HG03565 (cell line): ENCODE results near the gene ARID3C.

Source experiments
- ATAC-seq: cut with Tn5 transposase; IDR thresholded peaks from one replicate; pipeline ENCODE4 v1.9.1; 2021; ENCODE audit warnings: mild to moderate bottlenecking, moderate library complexity; ENCODE audit not compliant: unreplicated experiment

The ARID3C gene

GRCh38 chr9:34599546-34599945 lies 29.3 kb downstream of the ARID3C start:
- ATAC-seq = no peak

GRCh38 chr9:34594177-34594576 lies 34.7 kb downstream of the ARID3C start:
- no peak for ATAC-seq

DNA sequence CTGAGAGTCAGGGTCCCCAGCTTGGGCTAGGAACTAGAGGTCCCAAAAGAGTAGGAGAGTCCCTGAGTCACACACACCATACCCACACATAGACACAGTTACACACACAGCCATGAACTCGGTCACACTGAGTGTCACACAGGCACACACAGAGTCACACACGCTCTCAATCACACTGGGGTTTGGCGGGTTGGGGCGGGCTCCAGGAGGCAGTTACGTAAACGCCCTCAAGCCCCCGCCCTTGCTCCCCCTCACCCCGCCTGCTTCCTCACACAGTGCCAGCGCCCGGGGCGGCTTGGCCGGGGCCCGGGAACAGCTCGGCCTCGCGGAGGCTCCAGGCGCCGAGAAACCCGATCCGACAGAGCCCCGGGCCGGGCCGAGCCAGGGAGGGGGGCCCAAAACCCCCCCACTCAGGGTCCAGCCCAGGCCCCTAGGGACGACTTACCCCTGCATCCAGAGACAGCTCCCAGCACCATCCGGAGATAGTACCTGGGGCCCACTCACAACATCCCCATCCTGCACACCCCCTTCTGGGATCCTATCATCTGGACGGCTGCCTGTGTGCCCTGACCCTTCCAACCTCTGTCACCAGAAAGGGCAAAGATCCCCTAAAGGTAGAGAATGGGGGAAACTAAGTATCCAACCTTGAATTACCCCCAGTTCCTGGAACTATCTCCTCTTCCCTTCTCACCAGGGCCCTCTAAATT lies 35.8 kb downstream of the ARID3C start:
- no peak for ATAC-seq

DNA sequence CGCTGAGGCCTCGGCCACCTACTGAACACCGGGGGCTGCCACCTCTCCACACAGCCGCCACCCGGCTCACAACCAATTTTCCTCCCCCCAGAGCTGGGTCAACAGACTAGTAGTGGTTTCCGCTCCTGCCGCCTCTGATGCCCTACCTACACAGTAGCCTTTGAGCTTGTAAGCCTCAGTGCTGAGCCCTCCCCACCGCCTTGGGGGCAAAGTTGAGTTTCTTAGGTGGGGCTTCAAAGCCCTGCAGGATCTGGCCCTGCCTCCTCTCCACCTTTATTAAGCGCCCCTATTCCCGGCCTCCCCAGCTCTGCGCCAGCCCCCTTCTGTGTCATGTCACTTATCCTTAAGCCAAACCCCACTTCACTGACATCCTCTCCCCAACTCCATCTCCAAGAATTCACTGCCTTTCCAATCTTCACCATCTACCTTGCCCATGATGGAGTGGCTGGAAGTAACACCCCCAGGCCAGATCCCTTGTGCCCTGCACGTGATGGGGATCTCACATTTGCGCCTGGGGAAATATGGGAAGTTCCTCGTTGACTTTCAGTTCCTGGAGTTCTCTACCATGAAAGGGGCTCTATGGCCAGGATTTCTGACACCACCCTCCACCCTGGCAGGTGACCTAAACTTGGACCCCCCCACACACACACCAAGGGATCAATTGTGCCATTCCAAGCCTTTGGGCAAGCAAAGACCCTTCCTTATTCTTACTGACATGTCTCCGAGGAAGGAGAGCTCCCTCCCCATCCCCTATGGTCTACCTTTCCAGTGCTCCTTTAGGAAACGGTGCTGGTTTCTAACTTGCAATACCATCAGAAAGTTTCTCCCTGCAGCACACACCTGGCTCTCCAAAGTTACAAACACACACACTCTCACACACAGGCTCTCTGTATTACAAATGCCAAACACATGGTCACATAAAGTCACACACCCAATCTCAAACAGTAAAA lies 36.7 kb downstream of the ARID3C start:
- no peak for ATAC-seq

DNA sequence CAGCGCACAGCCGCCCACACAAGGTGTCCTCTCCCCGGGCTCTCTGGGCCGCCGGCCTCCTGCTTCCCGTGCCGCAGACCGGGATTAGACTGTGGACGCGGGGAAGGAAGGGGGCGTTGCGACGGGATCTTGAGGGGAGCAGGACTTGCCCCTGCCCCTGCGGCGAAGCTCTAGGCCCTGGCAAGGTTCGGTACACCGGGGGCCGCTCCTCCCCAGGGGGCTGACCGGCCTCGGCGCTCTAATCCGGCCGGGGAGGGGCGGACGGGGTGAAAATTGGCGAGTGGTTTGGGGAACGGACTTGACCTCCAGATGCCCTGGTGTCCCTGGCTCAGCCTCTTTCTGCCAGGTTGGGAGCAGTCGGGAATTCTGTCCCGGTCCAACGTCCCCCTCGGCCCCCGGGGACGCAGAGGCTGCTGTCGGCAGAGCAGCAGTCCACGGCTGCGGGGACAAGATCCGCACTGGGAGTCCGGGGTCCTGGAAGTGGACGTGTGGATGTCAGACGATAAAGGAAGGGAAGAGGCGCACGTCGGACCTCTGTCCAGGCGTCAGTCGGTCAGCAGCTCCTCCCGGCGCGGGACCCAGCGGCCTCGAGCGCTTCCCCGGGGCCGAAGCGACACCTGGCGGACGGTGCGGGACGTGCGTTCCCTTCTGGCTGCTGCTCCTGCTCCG lies 37.5 kb downstream of the ARID3C start:
- no peak for ATAC-seq

DNA sequence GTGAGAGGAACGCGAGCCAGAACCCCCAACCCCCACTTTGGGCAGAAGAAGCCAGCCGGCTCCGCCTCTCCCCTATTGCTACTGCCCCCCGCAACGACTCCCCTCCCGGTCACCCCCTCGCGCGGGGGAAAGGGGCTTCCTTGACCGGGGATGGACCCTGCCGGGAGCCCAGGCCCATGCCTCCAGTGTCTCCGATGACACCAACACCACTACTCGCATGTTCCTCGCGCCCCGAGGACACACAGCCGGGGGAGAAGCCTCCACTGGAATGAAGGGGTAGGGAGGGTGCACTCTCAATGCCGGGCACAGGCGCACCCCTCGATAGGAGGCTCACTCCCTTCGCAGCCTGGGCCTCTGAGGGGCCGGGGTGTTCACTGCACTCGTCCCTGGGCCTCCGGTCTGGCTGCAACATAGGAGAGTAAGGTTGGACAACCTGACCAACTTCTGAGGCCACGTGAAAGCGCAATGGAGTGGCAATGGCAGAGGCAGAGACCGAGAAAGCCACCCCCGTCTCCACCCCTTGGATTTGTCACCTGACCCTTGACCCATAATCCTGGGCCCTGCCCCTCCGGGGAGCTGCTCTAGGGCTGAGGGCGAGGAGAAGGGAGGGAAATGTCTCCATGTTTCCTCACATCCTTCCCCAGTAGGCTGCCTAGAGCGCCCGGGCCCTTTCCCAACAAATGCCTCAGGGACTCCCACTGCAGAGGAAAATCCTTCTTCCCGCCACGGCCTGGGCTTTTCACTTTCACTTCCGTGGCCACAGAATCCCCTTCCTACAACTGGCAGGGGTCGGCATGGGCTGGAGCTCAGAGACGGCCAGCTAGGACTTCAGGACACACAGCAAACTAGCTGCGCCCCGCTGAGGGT lies 38.3 kb downstream of the ARID3C start:
- no peak for ATAC-seq

DNA sequence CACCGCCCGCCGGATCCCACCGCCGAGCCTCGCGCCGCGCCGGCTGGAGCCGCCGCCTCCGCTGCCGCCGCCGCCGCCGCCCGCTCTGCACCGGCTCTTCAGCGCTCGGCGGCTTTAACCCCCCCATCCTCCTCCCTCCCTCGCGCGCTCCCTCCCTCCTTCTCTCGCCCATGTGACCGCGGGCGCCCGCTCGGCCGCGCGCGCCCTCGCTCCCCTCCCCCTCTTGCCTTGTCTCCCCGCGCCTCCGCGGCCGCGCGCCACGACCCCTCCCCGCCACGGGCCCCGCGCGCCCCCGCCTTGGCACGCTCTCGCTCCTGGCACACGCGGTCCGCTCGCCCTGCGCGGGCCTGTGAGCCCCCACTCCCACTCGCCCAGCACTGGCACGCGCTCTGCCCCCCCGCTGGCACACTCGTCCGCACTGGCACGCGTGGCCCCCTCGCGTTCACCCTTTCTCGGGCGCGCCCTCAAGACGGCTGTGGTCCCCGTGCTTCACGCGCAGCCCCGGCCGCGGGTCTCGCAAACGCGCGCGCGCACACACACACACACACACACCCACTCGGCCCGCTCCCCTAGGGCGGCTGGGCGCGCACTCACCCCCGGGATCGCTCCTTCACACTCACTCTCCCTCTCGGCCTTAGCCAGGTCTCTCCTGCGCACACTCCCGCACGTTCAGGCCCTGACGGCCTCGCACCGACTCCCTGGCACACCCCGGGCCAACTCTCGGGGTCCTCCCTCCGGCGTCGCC lies 39.1 kb downstream of the ARID3C start, which contains the start of gene CNTFR:
Gene CNTFR, minus strand, starts transcription at position 89 of the 745 bp plus-strand sequence. CDS start 20,743 bp downstream, outside the sequence.
- ATAC-seq = no peak

GRCh38 chr9:34588671-34589635 lies 39.9 kb downstream of the ARID3C start:
- no peak for ATAC-seq

- ATAC-seq = no peak
These were observed 41.6 kb downstream of the ARID3C start for GRCh38 chr9:34587271-34587670.

DNA sequence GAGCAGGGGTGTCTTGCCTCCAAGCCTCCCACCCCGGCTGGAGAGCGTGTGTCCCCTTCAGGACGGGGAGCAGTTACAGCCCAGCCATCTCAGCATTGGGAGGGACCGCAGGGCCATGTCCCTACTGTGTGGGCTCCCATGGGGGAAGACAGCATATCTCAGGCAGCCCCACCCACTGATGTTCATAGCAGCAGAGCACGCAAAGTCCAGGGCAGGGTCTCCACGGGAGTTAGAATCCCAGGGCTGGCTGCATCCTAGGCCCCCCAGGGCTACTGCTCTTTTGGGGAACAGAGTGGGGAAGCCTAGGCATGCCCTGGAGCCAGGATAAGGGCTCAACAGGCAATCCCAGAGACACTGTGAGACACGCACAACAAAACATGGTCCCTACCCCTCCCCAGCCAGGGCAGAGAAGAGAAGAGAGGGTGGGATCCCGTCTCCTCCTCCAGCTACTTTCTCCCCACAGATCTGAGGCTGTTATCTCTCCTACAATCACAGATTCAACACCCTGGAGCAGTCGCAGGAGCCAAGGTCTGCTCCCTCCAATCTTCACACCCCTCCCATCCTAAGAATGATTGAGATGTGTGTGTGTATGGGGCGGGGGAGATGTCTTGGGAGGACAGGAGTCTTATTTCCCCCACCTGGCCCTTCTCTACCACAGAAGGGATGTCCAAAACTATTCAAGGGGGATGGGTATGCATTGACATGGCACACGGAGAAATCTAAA lies 42.8 kb downstream of the ARID3C start:
- ATAC-seq = no peak

DNA sequence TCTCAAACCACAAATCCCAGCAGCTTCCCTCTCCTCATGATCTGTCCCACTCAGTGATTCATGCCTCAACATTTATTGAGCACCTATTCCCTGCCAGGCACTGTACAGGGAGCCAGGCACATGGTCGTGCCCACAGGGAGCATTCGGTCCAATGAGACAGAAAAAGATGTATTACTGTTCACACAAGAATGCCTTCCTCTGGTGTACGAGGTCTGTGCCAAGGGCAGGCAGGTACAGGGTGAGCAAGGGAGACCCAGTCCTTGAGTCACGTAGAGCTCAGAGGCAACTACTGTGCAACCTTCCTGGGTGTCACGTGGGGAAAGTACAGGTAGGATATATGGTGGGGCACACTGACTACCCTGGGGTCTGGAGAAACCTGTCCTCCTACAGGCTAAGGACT lies 43.9 kb downstream of the ARID3C start:
- no peak for ATAC-seq

- ATAC-seq = no peak
These were observed 46.1 kb downstream of the ARID3C start for GRCh38 chr9:34582787-34583186.

DNA sequence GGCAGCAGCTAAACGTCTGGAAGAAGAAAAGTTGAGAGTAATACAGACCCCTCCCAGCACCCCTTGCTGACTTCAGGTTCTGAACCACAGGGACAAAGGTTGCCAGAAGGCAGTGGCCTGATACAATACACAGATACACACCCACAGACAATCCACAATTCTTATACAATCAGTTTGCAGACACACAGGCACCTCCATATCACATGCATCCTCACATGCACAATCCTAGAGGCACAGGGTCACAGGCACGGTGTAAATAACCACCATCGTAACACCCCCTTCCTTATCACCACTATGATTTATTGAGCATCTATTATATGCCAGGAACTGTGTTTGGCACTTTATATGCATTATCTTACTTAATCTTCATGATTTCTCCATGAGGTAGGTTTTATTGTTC lies 47.5 kb downstream of the ARID3C start:
- ATAC-seq = no peak

GRCh38 chr9:34580358-34580757 lies 48.5 kb downstream of the ARID3C start:
- no peak for ATAC-seq

DNA sequence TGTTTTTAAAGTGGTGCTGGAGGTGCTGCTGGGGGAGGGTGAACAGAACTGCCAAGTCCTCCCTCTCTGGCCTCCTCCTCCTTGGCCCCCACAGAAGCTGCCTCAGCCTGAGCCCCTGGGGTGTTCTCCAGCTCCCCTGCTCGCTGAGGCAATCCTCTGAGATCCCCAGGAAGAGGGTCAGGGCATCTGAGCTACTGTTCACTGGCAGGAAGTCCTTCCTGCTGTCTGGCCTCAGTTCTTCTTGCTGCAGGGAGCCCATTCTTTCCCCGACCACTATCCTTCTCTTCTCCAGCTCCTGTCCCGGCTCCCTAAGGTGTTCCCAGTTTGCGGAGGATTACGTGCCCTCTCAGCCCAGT lies 49.1 kb downstream of the ARID3C start:
- ATAC-seq = no peak

GRCh38 chr9:34579104-34579807 lies 49.6 kb downstream of the ARID3C start:
- no peak for ATAC-seq
